ENCODE data around the gene PTPRD.

GRCh38 chr9:10108815-10109214 is 504.0 kb downstream of the PTPRD start:
- TF ChIP-seq ZNF317 (CRISPR knock-in tag; IDR thresholded peaks at IDR 0.05; ENCODE audit: borderline replicate concordance, low read depth), result no peak
- TF ChIP-seq IRF1 (CRISPR knock-in tag; IDR thresholded peaks at IDR 0.05), result no peak
- TF ChIP-seq IRF2 (CRISPR knock-in tag; IDR thresholded peaks at IDR 0.05; ENCODE audit: borderline replicate concordance, low read depth), result no peak
- TF ChIP-seq HMGXB4 (CRISPR knock-in tag; IDR thresholded peaks at IDR 0.05), result no peak
- TF ChIP-seq CTCF (IDR thresholded peaks at IDR 0.05), result no peak
- TF ChIP-seq E2F4 (CRISPR knock-in tag; IDR thresholded peaks at IDR 0.05; ENCODE audit: borderline replicate concordance, low read depth), result no peak
- TF ChIP-seq NFYB (CRISPR knock-in tag; conservative IDR thresholded peaks at IDR 0.05; ENCODE audit: low read depth), result no peak
